ENCODE results near the gene TMEM258. TPM values are rescaled to one million over a fixed set of nuclear protein-coding genes. Genes with fewer than 3 reads are reported as not detected.

The TMEM258 gene
- total and polyA plus RNA-seq, 2 donors (not counting 3 experiments of a cell fraction or from before 2014, with no cell fraction given): 140 to 534 TPM

DNA sequence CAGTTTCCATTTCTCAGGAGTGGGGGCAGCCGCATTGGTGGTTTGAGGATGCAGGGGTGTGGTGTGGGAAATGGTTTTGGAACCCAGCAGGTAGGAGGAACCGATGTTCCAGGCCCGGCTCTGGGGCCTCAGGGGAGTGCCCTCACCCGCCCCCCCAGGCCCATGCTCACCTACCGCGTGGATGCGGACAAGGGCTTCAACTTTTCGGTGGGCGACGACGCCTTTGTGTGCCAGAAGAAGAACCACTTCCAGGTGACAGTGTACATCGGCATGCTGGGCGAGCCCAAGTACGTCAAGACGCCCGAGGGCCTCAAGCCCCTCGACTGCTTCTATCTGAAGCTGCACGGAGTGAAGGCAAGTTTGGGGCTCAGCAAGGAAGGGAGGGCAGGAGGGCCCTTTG lies 18.6 kb downstream of the TMEM258 start:
- H3K27ac ChIP-seq (ENCODE audit: insufficient read depth, low read depth, low read length): no peak overlapping the region
- H3K4me3 ChIP-seq (replicated peaks in 1 of 3; ENCODE audit: insufficient read depth in 1 of 3, low read depth in 1 of 3, low read length in 3 of 3): no peak overlapping the region
- no peaks in the 10 kb centered on the region for H3K79me2 ChIP-seq (ENCODE audit: control insufficient read depth, insufficient read depth, low read length)
- no peak overlapping the region for H2AFZ ChIP-seq (ENCODE audit: low read depth, low read length)
- H3K9me1 ChIP-seq (replicated peaks; ENCODE audit: control insufficient read depth, extremely low read depth, insufficient read depth, low read length): no peaks in the 10 kb centered on the region
- H3K9ac ChIP-seq (replicated peaks; ENCODE audit: extremely low read depth, insufficient read depth, low read length): no peak overlapping the region
- no TSS peak for BruUV-seq (replicated peaks)
- no peak for TF ChIP-seq JUN (IDR thresholded peaks at IDR 0.05; ENCODE audit: borderline replicate concordance, insufficient read depth, insufficient read length, low read depth)
- TF ChIP-seq, protein P1, sequence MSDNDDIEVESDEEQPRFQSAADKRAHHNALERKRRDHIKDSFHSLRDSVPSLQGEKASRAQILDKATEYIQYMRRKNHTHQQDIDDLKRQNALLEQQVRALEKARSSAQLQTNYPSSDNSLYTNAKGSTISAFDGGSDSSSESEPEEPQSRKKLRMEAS (IDR thresholded peaks at IDR 0.05; ENCODE audit: insufficient read depth, insufficient read length): no peak
- no peak for TF ChIP-seq GATA2 (IDR thresholded peaks at IDR 0.05; ENCODE audit: insufficient read depth, insufficient read length, low read depth, low read length)
- TF ChIP-seq, protein P2, sequence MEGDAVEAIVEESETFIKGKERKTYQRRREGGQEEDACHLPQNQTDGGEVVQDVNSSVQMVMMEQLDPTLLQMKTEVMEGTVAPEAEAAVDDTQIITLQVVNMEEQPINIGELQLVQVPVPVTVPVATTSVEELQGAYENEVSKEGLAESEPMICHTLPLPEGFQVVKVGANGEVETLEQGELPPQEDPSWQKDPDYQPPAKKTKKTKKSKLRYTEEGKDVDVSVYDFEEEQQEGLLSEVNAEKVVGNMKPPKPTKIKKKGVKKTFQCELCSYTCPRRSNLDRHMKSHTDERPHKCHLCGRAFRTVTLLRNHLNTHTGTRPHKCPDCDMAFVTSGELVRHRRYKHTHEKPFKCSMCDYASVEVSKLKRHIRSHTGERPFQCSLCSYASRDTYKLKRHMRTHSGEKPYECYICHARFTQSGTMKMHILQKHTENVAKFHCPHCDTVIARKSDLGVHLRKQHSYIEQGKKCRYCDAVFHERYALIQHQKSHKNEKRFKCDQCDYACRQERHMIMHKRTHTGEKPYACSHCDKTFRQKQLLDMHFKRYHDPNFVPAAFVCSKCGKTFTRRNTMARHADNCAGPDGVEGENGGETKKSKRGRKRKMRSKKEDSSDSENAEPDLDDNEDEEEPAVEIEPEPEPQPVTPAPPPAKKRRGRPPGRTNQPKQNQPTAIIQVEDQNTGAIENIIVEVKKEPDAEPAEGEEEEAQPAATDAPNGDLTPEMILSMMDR (IDR thresholded peaks at IDR 0.05; ENCODE audit: extremely low read depth in 1 of 2, insufficient read depth in 1 of 2, low read depth in 1 of 2, low read length in 2 of 2): no peak
- TF ChIP-seq FOS (IDR thresholded peaks at IDR 0.05; ENCODE audit: borderline replicate concordance, insufficient read depth, low read length): no peak
- TF ChIP-seq MYC (IDR thresholded peaks at IDR 0.05; ENCODE audit: low read depth, low read length): no peak
- no peak for TF ChIP-seq POLR2A (IDR thresholded peaks at IDR 0.05; ENCODE audit: low read depth, low read length)
- TF ChIP-seq POLR2AphosphoS5 (IDR thresholded peaks at IDR 0.05; ENCODE audit: insufficient read depth, low read depth, low read length): no peak
- TF ChIP-seq EZH2 (IDR thresholded peaks at IDR 0.05; ENCODE audit: borderline replicate concordance, low read depth, low read length, severe bottlenecking): no peak
- DNase-seq (ENCODE audit: low read depth, low spot score) (no peak), FAIRE-seq (no peak)
- intact Hi-C loops (cut with micrococcal nuclease) (no loop called here), dilution Hi-C loops (cut with MboI; ENCODE audit: extremely low pct_ligation_motif_present, low sequenced_read_pairs) (no loop called here)
- H3K4me1 ChIP-seq (ENCODE audit: control insufficient read depth, extremely low read depth, insufficient read depth, low read length): peaks cover 6% of the 10 kb centered on the region
- no peaks in the 10 kb centered on the region for H4K20me1 ChIP-seq (replicated peaks; ENCODE audit: control insufficient read depth, extremely low read depth, insufficient read depth, low read length)
- H3K4me2 ChIP-seq (ENCODE audit: insufficient read depth, low read length): no peak overlapping the region
- no peaks in the 10 kb centered on the region for H3K36me3 ChIP-seq (ENCODE audit: control insufficient read depth in 2 of 2, extremely low read depth in 1 of 2, insufficient read depth in 2 of 2, low read length in 2 of 2)
- no peaks in the 10 kb centered on the region for H3K9me3 ChIP-seq (replicated peaks; ENCODE audit: control insufficient read depth, insufficient read depth, low read length)
- no peaks in the 10 kb centered on the region for H3K27me3 ChIP-seq (ENCODE audit: control insufficient read depth in 2 of 2, insufficient read depth in 2 of 2, low read length in 2 of 2)
- ChIA-PET CTCF (interaction anchor here (4.1 kb wide), 1 partner anchor 25 kb away, joined by 91 read pairs; no protein-coding TSS in a partner anchor), POLR2A (no interaction called here)
